ENCODE results near the gene RXRA.

Gene RXRA

DNA sequence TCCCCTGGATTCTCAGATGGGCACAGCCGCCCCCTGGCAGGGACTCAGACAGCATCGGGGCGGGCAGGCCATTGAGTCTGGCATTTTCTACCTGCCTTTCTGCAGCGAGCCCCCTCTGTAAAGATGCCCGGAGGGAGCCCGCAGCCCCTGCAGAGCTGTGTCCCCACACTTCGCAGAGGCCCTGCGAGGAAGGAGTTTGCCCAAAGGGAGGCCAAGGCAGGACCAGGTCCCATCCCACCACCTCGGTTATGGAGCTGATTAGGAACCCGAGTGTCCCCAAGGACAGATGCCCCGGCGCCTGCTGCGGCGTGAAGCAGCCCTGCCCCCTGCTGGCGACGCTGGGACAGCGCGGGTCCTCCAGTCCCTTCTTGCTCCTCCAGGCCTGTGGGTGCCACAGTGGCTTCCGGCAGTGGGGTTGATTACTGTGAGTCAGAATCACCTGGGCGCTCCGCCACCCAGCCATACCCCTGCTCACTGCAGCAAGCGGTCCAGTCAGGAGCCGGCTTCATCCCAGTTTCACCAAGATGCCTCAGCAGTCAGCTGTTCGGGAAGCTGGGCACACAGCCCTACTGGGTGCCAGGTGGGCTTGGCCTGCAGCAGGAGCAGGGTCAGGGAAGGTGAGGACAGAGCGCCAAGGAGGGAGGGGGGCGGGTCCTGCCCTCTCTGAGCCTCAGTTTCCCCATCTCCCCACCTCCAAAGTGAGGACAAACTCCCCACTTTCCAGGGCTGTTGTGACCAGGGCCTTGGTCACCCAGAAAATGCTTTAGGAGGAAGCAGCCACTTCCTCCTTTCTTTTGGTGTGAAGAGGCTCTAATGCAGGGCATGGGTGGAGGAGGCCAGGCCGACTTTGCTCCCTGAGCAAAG is 117.2 kb downstream of the RXRA start:
- Histone ChIP-seq H3K27ac (ENCODE audit: low read length) (no peak overlapping the region), H3K9ac (ENCODE audit: low read length) (no peak overlapping the region), H3K27me3 (ENCODE audit: control insufficient read depth, insufficient read depth, low read length) (no peaks in the 10 kb centered on the region), H3K36me3 (ENCODE audit: control insufficient read depth, low read depth, low read length) (no peaks in the 10 kb centered on the region), H3K9me3 (ENCODE audit: control insufficient read depth, low read depth, low read length) (no peaks in the 10 kb centered on the region), H3K4me1 (ENCODE audit: control insufficient read depth, low read depth, low read length) (peaks cover 5% of the 10 kb centered on the region), H3K4me3 (ENCODE audit: low read length) (no peak overlapping the region)

DNA sequence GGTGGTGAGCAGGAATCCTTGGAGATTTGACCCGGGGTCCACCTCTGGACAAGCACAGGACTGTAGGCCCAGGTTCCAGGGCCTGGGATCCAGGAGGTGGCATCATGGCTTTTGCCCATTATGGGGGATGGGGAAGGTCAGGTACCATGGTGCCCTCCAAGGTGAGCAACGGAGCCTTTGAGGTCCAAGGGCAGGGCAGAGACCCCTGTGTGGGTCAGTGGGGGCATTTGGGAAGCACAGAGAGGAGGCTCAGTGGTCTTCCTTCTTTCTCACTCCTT is 117.7 kb downstream of the RXRA start:
- peaks cover 4% of the 10 kb centered on the region for H3K9me3 ChIP-seq (ENCODE audit: control insufficient read depth, low read depth, low read length)
- no peaks in the 10 kb centered on the region for H3K36me3 ChIP-seq (ENCODE audit: control insufficient read depth, low read depth, low read length)
- no peak overlapping the region for H3K4me3 ChIP-seq (ENCODE audit: low read length)
- H3K9ac ChIP-seq (ENCODE audit: low read length) = no peak overlapping the region
- no peak overlapping the region for H3K27ac ChIP-seq (ENCODE audit: low read length)
- peaks cover 5% of the 10 kb centered on the region for H3K4me1 ChIP-seq (ENCODE audit: control insufficient read depth, low read depth, low read length)
- H3K27me3 ChIP-seq (ENCODE audit: control insufficient read depth, insufficient read depth, low read length) = no peaks in the 10 kb centered on the region

DNA sequence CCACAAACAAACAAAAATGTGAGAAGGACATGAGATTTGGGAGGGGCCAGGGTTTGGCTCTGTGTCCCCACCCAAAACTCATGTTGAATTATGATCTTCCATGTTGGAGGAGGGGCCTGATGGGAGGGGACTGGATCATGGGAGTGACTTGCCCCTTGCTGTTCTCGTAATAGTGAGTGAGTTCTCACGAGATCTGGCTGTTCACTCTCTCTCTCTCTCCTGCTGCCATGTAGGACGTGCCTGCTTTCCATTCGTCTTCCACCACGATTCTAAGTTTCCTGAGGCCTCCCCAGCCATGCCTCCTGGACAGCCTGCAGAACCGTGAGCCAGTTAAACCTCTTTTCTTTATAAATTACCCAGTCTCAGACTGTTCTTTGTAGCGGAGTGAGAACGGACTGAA is 118.7 kb downstream of the RXRA start:
- H3K27me3 ChIP-seq (ENCODE audit: control insufficient read depth, insufficient read depth, low read length) = no peaks in the 10 kb centered on the region
- H3K4me1 ChIP-seq (ENCODE audit: control insufficient read depth, low read depth, low read length) = peaks cover 5% of the 10 kb centered on the region
- no peak overlapping the region for H3K9ac ChIP-seq (ENCODE audit: low read length)
- no peak overlapping the region for H3K4me3 ChIP-seq (ENCODE audit: low read length)
- H3K9me3 ChIP-seq (ENCODE audit: control insufficient read depth, low read depth, low read length) = peaks cover 4% of the 10 kb centered on the region
- H3K27ac ChIP-seq (ENCODE audit: low read length) = no peak overlapping the region
- H3K36me3 ChIP-seq (ENCODE audit: control insufficient read depth, low read depth, low read length) = no peaks in the 10 kb centered on the region

DNA sequence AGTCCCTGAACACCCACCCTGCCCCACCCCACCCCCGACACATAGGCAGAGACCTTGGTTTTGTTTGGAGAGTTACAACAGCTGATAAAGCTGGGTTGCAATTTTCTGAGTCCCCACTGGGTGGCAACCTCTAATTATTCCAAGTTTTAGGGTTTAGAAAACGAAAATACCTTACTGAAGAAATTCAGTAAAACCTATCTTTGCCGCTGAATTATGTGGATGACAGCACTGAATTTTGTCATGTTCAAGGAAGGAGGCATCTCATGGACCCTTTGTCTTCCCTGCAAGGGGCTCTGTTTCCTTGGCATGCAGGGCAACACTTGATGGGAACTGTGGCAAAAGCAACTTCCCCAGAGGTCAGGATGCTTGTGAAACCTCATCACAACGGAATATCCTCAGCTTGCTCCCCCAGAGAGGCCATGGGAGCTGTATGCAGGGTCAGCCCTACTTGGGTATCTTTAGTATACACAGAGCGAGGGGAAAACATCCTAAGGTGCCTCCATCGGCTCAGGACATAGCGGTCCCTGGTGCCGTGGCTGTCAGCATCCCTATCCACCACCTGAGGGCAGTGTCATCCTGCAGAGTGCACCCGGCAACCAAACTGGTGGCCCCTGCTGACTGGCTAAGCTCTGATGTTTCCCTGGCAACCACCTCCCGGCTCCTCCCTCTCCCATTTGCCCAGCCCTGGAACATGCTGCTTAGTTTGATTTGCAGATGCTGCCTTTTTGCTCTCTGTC is 123.1 kb downstream of the RXRA start:
- Histone ChIP-seq H3K4me1 (ENCODE audit: control insufficient read depth, low read depth, low read length) (no peaks in the 10 kb centered on the region), H3K27me3 (ENCODE audit: control insufficient read depth, insufficient read depth, low read length) (no peaks in the 10 kb centered on the region), H3K27ac (ENCODE audit: low read length) (no peak overlapping the region), H3K9ac (ENCODE audit: low read length) (no peak overlapping the region), H3K36me3 (ENCODE audit: control insufficient read depth, low read depth, low read length) (no peaks in the 10 kb centered on the region), H3K9me3 (ENCODE audit: control insufficient read depth, low read depth, low read length) (peaks cover 4% of the 10 kb centered on the region), H3K4me3 (ENCODE audit: low read length) (no peak overlapping the region)

DNA sequence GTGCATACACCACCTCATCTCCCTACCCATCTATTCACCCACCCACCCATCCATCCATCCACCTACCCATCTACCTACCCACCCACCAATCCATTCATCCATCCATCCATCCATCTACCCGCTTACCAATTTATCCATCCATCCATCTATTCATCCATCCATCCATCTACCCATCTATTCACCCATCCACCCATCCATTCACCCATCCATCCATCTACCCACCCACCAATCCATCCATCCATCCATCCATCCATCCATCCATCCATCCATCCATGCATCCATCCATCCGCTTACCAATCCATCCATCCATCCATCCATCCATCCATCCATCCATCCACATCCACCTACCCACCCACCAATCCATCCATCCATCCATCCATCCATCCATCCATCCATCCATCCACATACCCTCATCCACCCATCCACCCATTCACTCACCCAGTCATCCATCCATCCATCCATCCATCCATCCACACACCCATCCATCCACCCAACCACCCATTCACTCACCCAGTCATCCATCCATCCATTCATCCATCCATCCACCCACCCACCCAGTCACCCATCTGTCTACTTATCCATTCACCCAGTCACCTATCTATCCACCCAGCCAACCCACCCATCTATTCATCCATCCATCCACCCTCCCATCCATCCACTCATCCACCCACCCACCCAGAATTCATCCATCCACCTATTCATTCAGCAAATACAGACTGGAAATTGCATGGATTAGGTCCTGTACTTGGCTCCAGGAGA is 125.6 kb downstream of the RXRA start:
- Histone ChIP-seq H3K9me3 (ENCODE audit: control insufficient read depth, low read depth, low read length) (peaks cover 4% of the 10 kb centered on the region), H3K9ac (ENCODE audit: low read length) (no peak overlapping the region), H3K27me3 (ENCODE audit: control insufficient read depth, insufficient read depth, low read length) (no peaks in the 10 kb centered on the region), H3K4me1 (ENCODE audit: control insufficient read depth, low read depth, low read length) (no peaks in the 10 kb centered on the region), H3K36me3 (ENCODE audit: control insufficient read depth, low read depth, low read length) (no peaks in the 10 kb centered on the region), H3K4me3 (ENCODE audit: low read length) (no peak overlapping the region), H3K27ac (ENCODE audit: low read length) (no peak overlapping the region)

DNA sequence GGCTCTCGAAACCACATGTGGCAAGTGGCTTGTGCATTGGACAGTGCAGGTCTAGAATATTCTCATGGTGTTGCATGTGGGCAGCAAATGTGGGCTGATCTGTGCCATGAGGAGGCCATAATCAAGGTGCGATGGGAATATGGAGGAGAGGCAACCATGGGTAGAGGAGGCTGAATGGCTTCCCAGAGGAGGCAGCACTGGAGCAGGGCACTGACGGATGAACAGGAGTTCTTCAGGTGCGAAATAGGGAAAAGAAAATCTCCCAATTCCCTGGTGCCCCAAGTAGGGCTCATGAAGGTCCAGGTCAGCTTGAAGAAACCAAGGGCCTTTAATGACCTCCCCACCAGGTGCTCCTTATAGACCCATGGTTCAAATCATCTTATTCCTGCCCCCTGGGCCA is 126.5 kb downstream of the RXRA start:
- H3K27ac ChIP-seq (ENCODE audit: low read length) = no peak overlapping the region
- no peak overlapping the region for H3K9ac ChIP-seq (ENCODE audit: low read length)
- no peaks in the 10 kb centered on the region for H3K36me3 ChIP-seq (ENCODE audit: control insufficient read depth, low read depth, low read length)
- H3K9me3 ChIP-seq (ENCODE audit: control insufficient read depth, low read depth, low read length) = peaks cover 4% of the 10 kb centered on the region
- H3K4me3 ChIP-seq (ENCODE audit: low read length) = no peak overlapping the region
- H3K4me1 ChIP-seq (ENCODE audit: control insufficient read depth, low read depth, low read length) = no peaks in the 10 kb centered on the region
- no peaks in the 10 kb centered on the region for H3K27me3 ChIP-seq (ENCODE audit: control insufficient read depth, insufficient read depth, low read length)

DNA sequence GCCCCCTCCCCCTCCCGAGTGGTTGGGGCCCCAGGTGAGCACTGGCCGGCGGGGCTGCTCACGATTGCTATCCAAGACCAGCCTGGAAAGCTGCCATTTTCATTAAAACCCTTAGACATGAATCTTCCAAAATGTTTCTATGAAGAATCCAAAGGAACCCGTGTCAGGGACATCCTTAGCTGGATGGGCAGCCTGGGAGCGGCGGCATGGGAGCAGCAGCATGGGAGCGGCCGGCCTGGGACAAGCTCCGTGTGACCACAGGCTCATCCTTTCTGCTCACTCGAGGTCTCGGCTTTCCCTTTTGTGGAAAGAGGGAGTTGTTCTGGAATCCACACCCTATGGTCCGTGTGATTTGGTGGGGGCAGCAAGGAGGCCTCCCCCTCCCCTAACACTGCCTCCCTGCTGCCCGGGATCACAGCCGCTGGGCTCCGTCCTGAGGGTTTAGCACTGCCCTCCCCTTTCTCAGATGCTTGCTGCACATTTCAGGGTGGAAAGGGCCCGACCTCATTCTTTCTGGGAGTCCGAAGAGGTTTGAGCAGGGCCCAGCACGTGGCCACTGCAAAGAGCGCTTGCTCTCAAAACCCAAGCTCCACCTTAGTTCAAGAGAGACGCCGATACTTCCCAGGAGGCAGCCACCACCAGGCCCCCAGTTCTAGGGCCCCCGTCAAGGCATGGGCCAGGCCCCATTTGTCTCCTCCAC is 127.7 kb downstream of the RXRA start:
- Histone ChIP-seq H3K27ac (ENCODE audit: low read length) (no peak overlapping the region), H3K27me3 (ENCODE audit: control insufficient read depth, insufficient read depth, low read length) (no peaks in the 10 kb centered on the region), H3K9me3 (ENCODE audit: control insufficient read depth, low read depth, low read length) (peaks cover under 1% of the 10 kb centered on the region), H3K36me3 (ENCODE audit: control insufficient read depth, low read depth, low read length) (no peaks in the 10 kb centered on the region), H3K4me3 (ENCODE audit: low read length) (no peak overlapping the region), H3K9ac (ENCODE audit: low read length) (no peak overlapping the region), H3K4me1 (ENCODE audit: control insufficient read depth, low read depth, low read length) (no peaks in the 10 kb centered on the region)

DNA sequence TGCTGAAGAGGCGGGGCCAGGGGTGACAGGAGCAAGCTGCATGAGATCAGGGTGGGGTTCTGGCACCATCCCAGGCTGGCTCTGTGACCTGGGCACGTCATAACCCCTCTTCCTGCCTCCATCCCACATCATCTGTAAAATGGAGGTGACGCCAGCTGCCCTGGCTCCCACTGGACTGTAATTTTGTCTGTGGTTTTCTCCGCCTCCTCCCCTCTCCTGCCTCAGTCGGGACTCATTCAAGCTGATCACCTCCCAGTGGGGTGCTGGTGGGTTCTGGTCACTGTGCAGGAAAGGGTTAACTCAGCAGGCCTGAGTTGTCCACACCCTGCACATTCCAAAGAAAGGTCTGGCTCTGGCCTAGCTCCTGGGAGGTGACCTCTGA is 128.2 kb downstream of the RXRA start:
- H3K4me3 ChIP-seq (ENCODE audit: low read length) = no peak overlapping the region
- no peak overlapping the region for H3K27ac ChIP-seq (ENCODE audit: low read length)
- H3K4me1 ChIP-seq (ENCODE audit: control insufficient read depth, low read depth, low read length) = no peaks in the 10 kb centered on the region
- H3K36me3 ChIP-seq (ENCODE audit: control insufficient read depth, low read depth, low read length) = no peaks in the 10 kb centered on the region
- H3K9me3 ChIP-seq (ENCODE audit: control insufficient read depth, low read depth, low read length) = no peaks in the 10 kb centered on the region
- no peaks in the 10 kb centered on the region for H3K27me3 ChIP-seq (ENCODE audit: control insufficient read depth, insufficient read depth, low read length)
- no peak overlapping the region for H3K9ac ChIP-seq (ENCODE audit: low read length)

DNA sequence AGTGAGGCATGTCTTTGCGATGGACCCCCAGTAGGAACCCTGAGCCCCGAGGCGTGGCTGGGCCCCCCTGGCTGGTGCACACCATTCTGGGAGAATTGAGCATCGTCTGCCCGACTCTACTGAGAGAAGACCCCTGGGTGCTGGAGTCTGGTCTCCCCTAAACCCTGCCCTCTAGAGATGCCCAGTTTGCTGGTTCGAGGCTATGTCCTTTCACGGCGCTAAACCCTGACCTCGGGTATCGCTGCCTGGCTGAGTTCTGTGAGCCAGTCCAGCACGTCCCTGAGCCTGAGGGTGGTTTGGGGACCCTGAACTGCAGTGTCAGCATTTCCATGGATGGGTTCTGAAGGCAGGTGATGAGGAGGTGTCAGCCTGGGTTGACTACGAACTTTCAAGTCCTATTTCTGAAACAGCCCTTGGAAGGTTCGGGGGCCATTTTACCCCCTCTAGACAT is 128.8 kb downstream of the RXRA start:
- no peaks in the 10 kb centered on the region for H3K9me3 ChIP-seq (ENCODE audit: control insufficient read depth, low read depth, low read length)
- H3K4me3 ChIP-seq (ENCODE audit: low read length) = no peak overlapping the region
- no peaks in the 10 kb centered on the region for H3K4me1 ChIP-seq (ENCODE audit: control insufficient read depth, low read depth, low read length)
- H3K27me3 ChIP-seq (ENCODE audit: control insufficient read depth, insufficient read depth, low read length) = no peaks in the 10 kb centered on the region
- no peak overlapping the region for H3K9ac ChIP-seq (ENCODE audit: low read length)
- no peak overlapping the region for H3K27ac ChIP-seq (ENCODE audit: low read length)
- no peaks in the 10 kb centered on the region for H3K36me3 ChIP-seq (ENCODE audit: control insufficient read depth, low read depth, low read length)

DNA sequence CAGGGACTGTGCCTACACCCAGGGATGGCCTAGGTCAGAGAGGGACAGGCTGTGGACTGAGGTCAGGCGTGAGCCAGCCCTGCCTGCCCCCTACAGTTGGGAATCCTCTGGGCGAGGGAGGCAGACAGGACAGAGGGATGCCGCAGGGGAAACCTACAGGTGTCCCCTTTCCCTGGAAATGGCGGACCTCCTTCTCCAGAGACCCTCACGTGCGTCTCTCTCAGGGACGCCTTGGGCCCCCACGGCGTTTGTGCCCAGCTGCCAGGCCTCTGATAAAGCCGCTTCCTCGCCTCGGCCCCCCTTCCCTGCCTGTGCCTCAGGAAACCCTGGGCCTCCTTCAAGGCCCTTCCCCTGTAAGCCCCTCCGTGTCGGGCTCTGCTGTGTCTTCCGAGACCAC is 129.3 kb downstream of the RXRA start:
- no peaks in the 10 kb centered on the region for H3K4me1 ChIP-seq (ENCODE audit: control insufficient read depth, low read depth, low read length)
- no peak overlapping the region for H3K27ac ChIP-seq (ENCODE audit: low read length)
- no peaks in the 10 kb centered on the region for H3K36me3 ChIP-seq (ENCODE audit: control insufficient read depth, low read depth, low read length)
- no peak overlapping the region for H3K9ac ChIP-seq (ENCODE audit: low read length)
- no peaks in the 10 kb centered on the region for H3K27me3 ChIP-seq (ENCODE audit: control insufficient read depth, insufficient read depth, low read length)
- H3K9me3 ChIP-seq (ENCODE audit: control insufficient read depth, low read depth, low read length) = no peaks in the 10 kb centered on the region
- H3K4me3 ChIP-seq (ENCODE audit: low read length) = no peak overlapping the region

Measured in iPS-18a (cell line).